Trophoblast cell (in vitro differentiated cells and primary cell): Measurements from ENCODE around the gene MARCHF10.

Experiments used
- DNase-seq, 2 donors: peaks; one replicate each; pipeline ENCODE4 v3.0.0-alpha.2; 2016
- H2AFZ ChIP-seq: 2 replicates; pipeline ENCODE4 v1.6.1; 2013; ENCODE audit warnings: low read length, moderate library complexity, mild to moderate bottlenecking; ENCODE audit not compliant: insufficient read depth, poor library complexity
- H2AK5ac ChIP-seq: 2 replicates; pipeline ENCODE4 v1.6.1; 2013; ENCODE audit warnings: mild to moderate bottlenecking, low read length
- H2BK120ac ChIP-seq: 2 replicates; pipeline ENCODE4 v1.6.1; 2013; ENCODE audit warnings: low read length, mild to moderate bottlenecking, moderate library complexity; ENCODE audit not compliant: insufficient read depth, poor library complexity
- H2BK12ac ChIP-seq: 2 replicates; pipeline ENCODE4 v1.6.1; 2013; ENCODE audit warnings: mild to moderate bottlenecking, low read length, moderate library complexity
- H2BK5ac ChIP-seq: 2 replicates; pipeline ENCODE4 v1.6.1; 2013; ENCODE audit warnings: low read length, low read depth, moderate library complexity, mild to moderate bottlenecking; ENCODE audit not compliant: poor library complexity
- H3K14ac ChIP-seq: 2 replicates; pipeline ENCODE4 v1.6.1; 2013; ENCODE audit warnings: mild to moderate bottlenecking, low read length
- H3K18ac ChIP-seq: 2 replicates; pipeline ENCODE4 v1.6.1; 2013; ENCODE audit warnings: mild to moderate bottlenecking, low read length
- H3K23ac ChIP-seq: 2 replicates; pipeline ENCODE4 v1.6.1; 2013; ENCODE audit warnings: low read length
- H3K27ac ChIP-seq: 2 replicates; pipeline ENCODE4 v1.5.1; 2013; ENCODE audit warnings: low read depth, mild to moderate bottlenecking, inconsistent platforms, low read length, moderate library complexity
- H3K27me3 ChIP-seq: 2 replicates; pipeline ENCODE4 v1.6.1; 2013; ENCODE audit warnings: inconsistent platforms, mild to moderate bottlenecking, low read length, moderate library complexity; ENCODE audit not compliant: insufficient read depth
- H3K36me3 ChIP-seq, 2 experiments: 1 replicate in 1 of 2; 2 replicates in 1 of 2; pipeline ENCODE4 v1.6.1; 2013; ENCODE audit warnings: low read length in 2 of 2, mild to moderate bottlenecking in 2 of 2, moderate library complexity in 1 of 2; ENCODE audit not compliant: insufficient read depth in 2 of 2, control insufficient read depth in 1 of 2
- H3K4ac ChIP-seq: 2 replicates; pipeline ENCODE4 v1.6.1; 2013; ENCODE audit warnings: low read depth, mild to moderate bottlenecking, low read length, moderate library complexity
- H3K4me1 ChIP-seq, 2 experiments: 1 replicate in 1 of 2; 2 replicates in 1 of 2; pipeline ENCODE4 v1.6.1; 2013; ENCODE audit warnings: low read length in 2 of 2, mild to moderate bottlenecking in 2 of 2, moderate library complexity in 1 of 2; ENCODE audit not compliant: insufficient read depth in 2 of 2, control insufficient read depth in 1 of 2
- H3K4me2 ChIP-seq: 2 replicates; pipeline ENCODE4 v1.6.1; 2013; ENCODE audit warnings: inconsistent platforms, mild to moderate bottlenecking, low read length, moderate library complexity
- H3K4me3 ChIP-seq: 2 replicates; pipeline ENCODE4 v1.5.1; 2013; ENCODE audit warnings: mild to moderate bottlenecking, low read depth, low read length, inconsistent platforms
- H3K79me1 ChIP-seq: one replicate; pipeline ENCODE4 v1.6.1; 2013; ENCODE audit warnings: low read length
- H3K79me2 ChIP-seq: 2 replicates; pipeline ENCODE4 v1.6.1; 2013; ENCODE audit warnings: low read length, mild to moderate bottlenecking; ENCODE audit not compliant: control insufficient read depth, insufficient read depth, poor library complexity
- H3K9ac ChIP-seq: 2 replicates; pipeline ENCODE4 v1.6.1; 2013; ENCODE audit warnings: mild to moderate bottlenecking, low read length
- H3K9me3 ChIP-seq: 2 replicates; pipeline ENCODE4 v1.6.1; 2013; ENCODE audit warnings: low read depth, mild to moderate bottlenecking, control low read depth, inconsistent platforms, low read length; ENCODE audit not compliant: insufficient read depth
- H4K12ac ChIP-seq: 2 replicates; pipeline ENCODE4 v1.6.1; 2013; ENCODE audit warnings: low read depth, mild to moderate bottlenecking, low read length, moderate library complexity
- H4K8ac ChIP-seq: 2 replicates; pipeline ENCODE4 v1.6.1; 2013; ENCODE audit warnings: low read depth, mild to moderate bottlenecking, low read length, moderate library complexity
- H4K91ac ChIP-seq: one replicate; pipeline ENCODE4 v1.6.1; 2013; ENCODE audit warnings: low read depth, mild to moderate bottlenecking, low read length, moderate library complexity
- WGBS: extraction: QIAGEN DNeasy Blood & Tissue Kit; methylation state at CpG from one replicate; pipeline ENCODE4 v1.1.7; 2013; ENCODE audit warnings: missing lambda C conversion rate; ENCODE audit not compliant: insufficient read length, insufficient coverage; ENCODE audit errors: extremely low coverage; 5-methylcytosine and 5-hydroxymethylcytosine counted together

MARCHF10 gene

DNA sequence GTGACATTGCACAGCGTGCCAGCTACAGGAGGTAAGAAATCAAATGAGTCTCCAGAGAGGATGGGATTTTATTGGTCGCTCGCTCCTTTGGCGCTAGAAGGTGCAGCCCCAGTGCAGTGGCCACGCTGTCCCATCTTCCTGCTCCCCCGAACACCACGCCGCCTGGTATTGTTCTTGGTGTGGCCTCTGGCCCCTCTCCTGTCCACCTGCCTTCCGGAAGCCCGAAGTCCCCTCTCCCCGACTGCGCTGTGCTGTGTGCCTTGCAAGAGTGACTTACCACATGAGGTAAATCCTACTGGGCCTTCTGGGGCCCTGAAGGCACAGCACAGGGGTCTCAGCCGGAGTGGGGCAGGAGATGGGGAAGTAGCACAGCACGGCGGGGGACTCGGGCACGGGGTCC is 58.2 kb downstream of the MARCHF10 start:
- H3K14ac ChIP-seq, result no peak overlapping the region
- no peaks in the 10 kb centered on the region for H3K27me3 ChIP-seq
- peaks cover 12 to 14% of the 10 kb centered on the region in 2 experiments for H3K4me1 ChIP-seq
- no peak overlapping the region for H2BK5ac ChIP-seq
- no peak overlapping the region for H3K9ac ChIP-seq
- no peaks in the 10 kb centered on the region for H3K36me3 ChIP-seq
- H3K4ac ChIP-seq, result no peak overlapping the region
- DNase-seq, result no peak
- no CpG with 5 or more reads among the region's 17 CpGs for WGBS
- peak overlapping the region; percentile 1 for H2BK120ac ChIP-seq
- H3K79me1 ChIP-seq, result peaks cover 13% of the 10 kb centered on the region
- H3K9me3 ChIP-seq, result no peaks in the 10 kb centered on the region
- H4K8ac ChIP-seq, result no peak overlapping the region
- peak overlapping the region; percentile 13 for H2AK5ac ChIP-seq
- no peak overlapping the region for H3K23ac ChIP-seq
- H4K91ac ChIP-seq, result peak overlapping the region; percentile 29
- no peaks in the 10 kb centered on the region for H3K79me2 ChIP-seq
- no peak overlapping the region for H3K27ac ChIP-seq
- H2AFZ ChIP-seq, result no peak overlapping the region
- peak overlapping the region; percentile 56 for H2BK12ac ChIP-seq
- H4K12ac ChIP-seq, result no peak overlapping the region
- H3K4me2 ChIP-seq, result no peak overlapping the region
- no peak overlapping the region for H3K18ac ChIP-seq
- no peak overlapping the region for H3K4me3 ChIP-seq

DNA sequence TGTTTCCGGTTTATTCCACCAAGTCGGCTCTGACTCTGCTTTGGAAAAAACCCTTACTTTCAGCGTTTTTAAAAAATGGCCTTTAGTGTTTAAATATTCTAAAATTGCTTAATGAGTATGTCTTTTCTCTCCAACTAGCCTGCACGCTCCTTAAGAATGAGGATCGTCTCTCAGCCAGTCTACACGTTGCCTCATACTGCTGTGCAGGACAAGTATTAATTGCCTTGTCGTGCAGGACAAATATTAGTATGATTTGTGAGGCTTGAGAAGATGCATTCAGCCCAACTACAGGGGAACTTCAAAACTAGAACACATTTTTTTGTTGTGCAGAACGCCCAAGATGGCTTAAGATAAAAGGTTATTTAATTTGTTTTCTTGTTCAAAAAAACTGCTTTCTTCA is 61.2 kb downstream of the MARCHF10 start:
- H3K14ac ChIP-seq, result no peak overlapping the region
- no peak overlapping the region for H3K27ac ChIP-seq
- WGBS, result no CpG with 5 or more reads among the region's 8 CpGs
- H2BK120ac ChIP-seq, result no peak overlapping the region
- no peak overlapping the region for H2BK5ac ChIP-seq
- no peak overlapping the region for H2AFZ ChIP-seq
- H3K79me1 ChIP-seq, result peaks cover 8% of the 10 kb centered on the region
- no peaks in the 10 kb centered on the region for H3K9me3 ChIP-seq
- H3K27me3 ChIP-seq, result no peaks in the 10 kb centered on the region
- H3K23ac ChIP-seq, result no peak overlapping the region
- no peak for DNase-seq
- H2BK12ac ChIP-seq, result no peak overlapping the region
- no peak overlapping the region for H3K4me2 ChIP-seq
- no peaks in the 10 kb centered on the region for H3K36me3 ChIP-seq
- H2AK5ac ChIP-seq, result no peak overlapping the region
- no peak overlapping the region for H4K8ac ChIP-seq
- H4K91ac ChIP-seq, result no peak overlapping the region
- H4K12ac ChIP-seq, result no peak overlapping the region
- H3K79me2 ChIP-seq, result no peaks in the 10 kb centered on the region
- no peak overlapping the region for H3K4ac ChIP-seq
- H3K18ac ChIP-seq, result no peak overlapping the region
- no peak overlapping the region for H3K4me3 ChIP-seq
- H3K9ac ChIP-seq, result no peak overlapping the region
- H3K4me1 ChIP-seq, result peaks cover 5 to 8% of the 10 kb centered on the region in 2 experiments

DNA sequence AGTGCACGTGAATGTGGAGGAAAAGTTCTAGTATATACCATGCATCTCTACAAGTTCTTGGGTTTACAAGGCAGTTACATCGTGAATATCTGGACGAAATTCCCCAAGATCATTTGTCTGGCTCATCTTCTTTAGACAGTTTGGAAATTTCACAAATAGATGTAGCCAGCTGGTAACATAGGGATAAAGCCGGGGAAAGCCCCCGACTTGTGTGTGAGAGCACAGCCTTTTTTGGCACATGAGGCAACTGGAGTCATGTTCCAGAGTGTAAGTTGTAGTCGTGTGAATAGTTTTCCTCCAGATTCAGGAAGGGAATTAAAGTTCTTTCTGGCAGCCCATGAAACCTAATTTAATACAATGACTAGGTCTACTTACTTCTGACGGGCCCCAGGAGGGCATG is 62.3 kb downstream of the MARCHF10 start:
- H3K4me3 ChIP-seq, result no peak overlapping the region
- H3K36me3 ChIP-seq, result no peaks in the 10 kb centered on the region
- no peak overlapping the region for H2BK5ac ChIP-seq
- H4K91ac ChIP-seq, result no peak overlapping the region
- H3K27ac ChIP-seq, result no peak overlapping the region
- H3K14ac ChIP-seq, result no peak overlapping the region
- peaks cover 0 to 4% of the 10 kb centered on the region in 2 experiments for H3K4me1 ChIP-seq
- H3K9ac ChIP-seq, result no peak overlapping the region
- H3K23ac ChIP-seq, result no peak overlapping the region
- H3K27me3 ChIP-seq, result no peaks in the 10 kb centered on the region
- H3K18ac ChIP-seq, result no peak overlapping the region
- H3K79me1 ChIP-seq, result peaks cover 4% of the 10 kb centered on the region
- no peaks in the 10 kb centered on the region for H3K9me3 ChIP-seq
- no peak overlapping the region for H4K12ac ChIP-seq
- H3K4me2 ChIP-seq, result no peak overlapping the region
- no peak overlapping the region for H4K8ac ChIP-seq
- H2BK120ac ChIP-seq, result no peak overlapping the region
- no CpG with 5 or more reads among the region's 7 CpGs for WGBS
- no peak for DNase-seq
- no peak overlapping the region for H2AFZ ChIP-seq
- H3K4ac ChIP-seq, result no peak overlapping the region
- no peak overlapping the region for H2AK5ac ChIP-seq
- no peaks in the 10 kb centered on the region for H3K79me2 ChIP-seq
- H2BK12ac ChIP-seq, result no peak overlapping the region

DNA sequence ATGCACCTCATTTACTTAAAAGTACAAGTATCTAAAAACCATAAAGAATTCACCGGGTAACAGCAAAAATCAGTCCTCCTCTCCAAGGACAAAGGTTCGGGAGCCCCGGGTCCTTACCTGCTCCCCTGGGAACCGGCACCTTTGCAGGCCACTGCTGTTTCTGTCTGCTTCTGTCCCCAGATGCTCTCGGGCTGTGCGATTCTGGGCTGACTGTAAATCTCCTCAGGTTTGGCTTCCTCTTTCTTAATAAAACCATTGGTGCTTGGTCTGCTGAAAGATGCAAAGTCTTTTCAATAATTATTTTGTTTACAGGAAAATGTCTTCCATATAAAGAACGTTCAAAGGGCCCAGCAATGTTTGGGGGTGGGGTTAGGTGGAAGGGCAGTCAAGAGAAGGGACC is 63.9 kb downstream of the MARCHF10 start:
- H3K4me1 ChIP-seq, result no peaks in the 10 kb centered on the region
- no peak overlapping the region for H2AFZ ChIP-seq
- H3K79me1 ChIP-seq, result peaks cover 2% of the 10 kb centered on the region
- H3K4me2 ChIP-seq, result no peak overlapping the region
- H4K91ac ChIP-seq, result no peak overlapping the region
- H2BK5ac ChIP-seq, result no peak overlapping the region
- peak overlapping the region; percentile 40 for H2BK12ac ChIP-seq
- H4K12ac ChIP-seq, result no peak overlapping the region
- no peak overlapping the region for H3K27ac ChIP-seq
- H2AK5ac ChIP-seq, result no peak overlapping the region
- H3K14ac ChIP-seq, result no peak overlapping the region
- H4K8ac ChIP-seq, result no peak overlapping the region
- H2BK120ac ChIP-seq, result no peak overlapping the region
- no peak overlapping the region for H3K18ac ChIP-seq
- no peaks in the 10 kb centered on the region for H3K79me2 ChIP-seq
- no peak for DNase-seq
- no CpG with 5 or more reads among the region's 7 CpGs for WGBS
- no peaks in the 10 kb centered on the region for H3K27me3 ChIP-seq
- no peak overlapping the region for H3K9ac ChIP-seq
- H3K4me3 ChIP-seq, result no peak overlapping the region
- H3K23ac ChIP-seq, result no peak overlapping the region
- H3K9me3 ChIP-seq, result no peaks in the 10 kb centered on the region
- no peaks in the 10 kb centered on the region for H3K36me3 ChIP-seq
- no peak overlapping the region for H3K4ac ChIP-seq
